ENCODE results near the gene LARP1B. TPM values are rescaled to one million over a fixed set of nuclear protein-coding genes. Genes with fewer than 3 reads are reported as not detected.
A peak's percentile ranks its signal among the peaks of the same experiment; 100 is the strongest.

LARP1B gene
- total RNA-seq, 1 donor from 2014 or later: 9.6 TPM

- no peaks in the 10 kb centered on the region for H3K36me3 Mint-ChIP-seq (ENCODE audit: low read depth, unreplicated experiment)
- no peaks in the 10 kb centered on the region for H3K4me1 Mint-ChIP-seq (ENCODE audit: unreplicated experiment)
- no peak for TF ChIP-seq CTCF (IDR thresholded peaks at IDR 0.05; ENCODE audit: unreplicated experiment)
- peaks cover 3% of the 10 kb centered on the region for H3K27me3 Mint-ChIP-seq (ENCODE audit: unreplicated experiment)
- H3K27ac Mint-ChIP-seq (ENCODE audit: unreplicated experiment): no peak overlapping the region
- no peak overlapping the region for H3K4me3 Mint-ChIP-seq (ENCODE audit: unreplicated experiment)
- no peaks in the 10 kb centered on the region for H3K9me3 Mint-ChIP-seq (ENCODE audit: unreplicated experiment)
- DNase-seq (ENCODE audit: low spot score): no peak
These were observed 61.9 kb downstream of the LARP1B start for GRCh38 chr4:128123036-128123435.

- DNase-seq (ENCODE audit: low spot score): no peak
- Mint-ChIP-seq H3K27ac (ENCODE audit: unreplicated experiment) (no peak overlapping the region), H3K27me3 (ENCODE audit: unreplicated experiment) (no peaks in the 10 kb centered on the region), H3K4me3 (ENCODE audit: unreplicated experiment) (no peak overlapping the region), H3K36me3 (ENCODE audit: low read depth, unreplicated experiment) (peaks cover 9% of the 10 kb centered on the region), H3K4me1 (ENCODE audit: unreplicated experiment) (no peaks in the 10 kb centered on the region), H3K9me3 (ENCODE audit: unreplicated experiment) (no peaks in the 10 kb centered on the region)
- TF ChIP-seq CTCF (IDR thresholded peaks at IDR 0.05; ENCODE audit: unreplicated experiment): no peak
These were observed 69.5 kb downstream of the LARP1B start for GRCh38 chr4:128130621-128131020.

GRCh38 chr4:128134925-128135324 is 73.8 kb downstream of the LARP1B start:
- Mint-ChIP-seq H3K27ac (ENCODE audit: unreplicated experiment) (no peak overlapping the region), H3K36me3 (ENCODE audit: low read depth, unreplicated experiment) (peaks cover 9% of the 10 kb centered on the region), H3K4me1 (ENCODE audit: unreplicated experiment) (no peaks in the 10 kb centered on the region), H3K9me3 (ENCODE audit: unreplicated experiment) (no peaks in the 10 kb centered on the region), H3K4me3 (ENCODE audit: unreplicated experiment) (no peak overlapping the region), H3K27me3 (ENCODE audit: unreplicated experiment) (no peaks in the 10 kb centered on the region)
- no peak for DNase-seq (ENCODE audit: low spot score)
- TF ChIP-seq CTCF (IDR thresholded peaks at IDR 0.05; ENCODE audit: unreplicated experiment): no peak

GRCh38 chr4:128135391-128135790 is 74.3 kb downstream of the LARP1B start:
- no peak for TF ChIP-seq CTCF (IDR thresholded peaks at IDR 0.05; ENCODE audit: unreplicated experiment)
- Mint-ChIP-seq H3K27me3 (ENCODE audit: unreplicated experiment) (no peaks in the 10 kb centered on the region), H3K4me3 (ENCODE audit: unreplicated experiment) (no peak overlapping the region), H3K36me3 (ENCODE audit: low read depth, unreplicated experiment) (peaks cover 9% of the 10 kb centered on the region), H3K27ac (ENCODE audit: unreplicated experiment) (no peak overlapping the region), H3K9me3 (ENCODE audit: unreplicated experiment) (no peaks in the 10 kb centered on the region), H3K4me1 (ENCODE audit: unreplicated experiment) (no peaks in the 10 kb centered on the region)
- DNase-seq (ENCODE audit: low spot score): no peak

- Mint-ChIP-seq H3K4me3 (ENCODE audit: unreplicated experiment) (no peak overlapping the region), H3K9me3 (ENCODE audit: unreplicated experiment) (no peaks in the 10 kb centered on the region), H3K4me1 (ENCODE audit: unreplicated experiment) (peaks cover 2% of the 10 kb centered on the region), H3K27me3 (ENCODE audit: unreplicated experiment) (peaks cover 2% of the 10 kb centered on the region), H3K36me3 (ENCODE audit: low read depth, unreplicated experiment) (peaks cover 15% of the 10 kb centered on the region), H3K27ac (ENCODE audit: unreplicated experiment) (peak overlapping the region; percentile 31)
- TF ChIP-seq CTCF (IDR thresholded peaks at IDR 0.05; ENCODE audit: unreplicated experiment): no peak
- no peak for DNase-seq (ENCODE audit: low spot score)
These were observed 80.8 kb downstream of the LARP1B start for GRCh38 chr4:128141866-128142265.
